OCI-LY1 (cell line): ENCODE data around the gene CBX4.

Experiments used
- CTCF ChIP-seq: fragments of 200-600 bp; sonication (generic), shearing (Covaris generic); IDR thresholded peaks from 2 replicates; pipeline ENCODE4 v1.5.1; 2017; ENCODE audit warnings: mild to moderate bottlenecking, antibody characterized with exemption, low read length, moderate library complexity, mixed read lengths
- EZH2 ChIP-seq: fragments of 200-600 bp; sonication (generic), shearing (Covaris generic); IDR thresholded peaks from 2 replicates; pipeline ENCODE4 v1.8.0; 2017; ENCODE audit warnings: borderline replicate concordance, mixed run types, mild to moderate bottlenecking, antibody characterized with exemption, low read length, moderate library complexity, mixed read lengths

GRCh38 chr17:79790805-79791734, 48.2 kb downstream of the CBX4 start:
- TF ChIP-seq CTCF = no peak
- TF ChIP-seq EZH2 = no peak
